T-cell (primary cell): ENCODE data around the gene CCDC88C. TPM values are rescaled to one million over a fixed set of nuclear protein-coding genes. Genes with fewer than 3 reads are reported as not detected.

Experiments used
- ATAC-seq, 4 experiments: fragments of 200-7000 bp in 3 of 4; fragments of 150-1000 bp in 1 of 4; cut with Tn5 transposase; replicated peaks in 1 of 4; 1 replicate in 3 of 4; 2 replicates in 1 of 4; pipeline ENCODE4 v1.10.0; 2021; ENCODE audit warnings: moderate library complexity in 3 of 4, mild to moderate bottlenecking in 2 of 4, moderate number of reproducible peaks in 1 of 4
- CTCF ChIA-PET, 2 donors: fragments of 300-600 bp; sonication (Branson Sonifier 250); formaldehyde crosslinking; loops; one replicate each; lab custom pipeline; 2022; ENCODE audit warnings: antibody characterized with exemption in 2 of 2; lab: Charles Lee
- POLR2A ChIA-PET, 2 donors: fragments of 300-600 bp; sonication (Branson Sonifier 250); formaldehyde crosslinking; loops; one replicate each; lab custom pipeline; 2022; ENCODE audit warnings: antibody characterized with exemption in 2 of 2; lab: Charles Lee
- DNase-seq, 35 experiments: peaks; one replicate each; pipeline versions ENCODE4 v3.0.0 to v3.0.0-alpha.2; 2013 to 2023
- H3K27ac ChIP-seq: one replicate; pipeline ENCODE4 v1.5.1; 2013; ENCODE audit warnings: low read length
- H3K27me3 ChIP-seq, 2 experiments: replicated peaks in 1 of 2; 1 replicate in 1 of 2; 2 replicates in 1 of 2; pipeline versions ENCODE4 v1.6.1 to v1.7.0; 2013; ENCODE audit warnings: low read length in 1 of 2, mixed read lengths in 1 of 2; ENCODE audit not compliant: control insufficient read depth in 2 of 2, insufficient read depth in 2 of 2; ENCODE audit errors: extremely low read depth in 1 of 2
- H3K36me3 ChIP-seq, 2 donors: 1 replicate in 1 of 2; 2 replicates in 1 of 2; pipeline versions ENCODE4 v1.6.1 to v1.7.0; 2013; ENCODE audit warnings: low read length in 1 of 2; ENCODE audit not compliant: control insufficient read depth in 2 of 2, insufficient read depth in 1 of 2; ENCODE audit errors: extremely low read depth in 1 of 2
- H3K4me1 ChIP-seq, 2 experiments: 1 replicate in 1 of 2; 2 replicates in 1 of 2; pipeline versions ENCODE4 v1.6.1 to v1.7.0; 2013; ENCODE audit warnings: low read length in 2 of 2, mixed read lengths in 1 of 2; ENCODE audit not compliant: insufficient read depth in 2 of 2, control insufficient read depth in 1 of 2; ENCODE audit errors: extremely low read depth in 1 of 2
- H3K4me3 ChIP-seq, 2 donors: 1 replicate in 1 of 2; 2 replicates in 1 of 2; pipeline versions ENCODE4 v1.5.1 to v1.7.0; 2013; ENCODE audit warnings: mild to moderate bottlenecking in 2 of 2, low read length in 1 of 2, moderate library complexity in 1 of 2; ENCODE audit not compliant: control insufficient read depth in 1 of 2; ENCODE audit errors: extremely low read depth in 1 of 2
- H3K9me3 ChIP-seq: 2 replicates; pipeline ENCODE4 v1.7.0; 2013
- H3K27ac Mint-ChIP-seq, 2 donors: one replicate each; pipeline ENCODE4 v1.8.0; 2020 to 2021; ENCODE audit warnings: mild to moderate bottlenecking in 2 of 2, mixed read lengths in 2 of 2
- H3K27me3 Mint-ChIP-seq, 2 donors: one replicate each; pipeline ENCODE4 v1.8.0; 2021 to 2022; ENCODE audit warnings: mixed read lengths in 2 of 2
- H3K36me3 Mint-ChIP-seq: one replicate; pipeline ENCODE4 v1.8.0; 2021; ENCODE audit warnings: mixed read lengths
- H3K4me1 Mint-ChIP-seq, 3 donors: one replicate each; pipeline ENCODE4 v1.8.0; 2020 to 2022; ENCODE audit warnings: mixed read lengths in 3 of 3, mild to moderate bottlenecking in 1 of 3
- H3K4me3 Mint-ChIP-seq, 3 donors: one replicate each; pipeline ENCODE4 v1.8.0; 2020 to 2022; ENCODE audit warnings: mild to moderate bottlenecking in 3 of 3, mixed read lengths in 3 of 3, moderate library complexity in 3 of 3
- H3K9me3 Mint-ChIP-seq, 3 donors: one replicate each; pipeline ENCODE4 v1.8.0; 2020 to 2022; ENCODE audit warnings: mixed read lengths in 3 of 3
- WGBS: methylation state at CpG from one replicate; pipeline ENCODE4 v1.1.5; 2013; ENCODE audit warnings: missing lambda C conversion rate; ENCODE audit not compliant: insufficient coverage; 5-methylcytosine and 5-hydroxymethylcytosine counted together
- total RNA-seq, 35 experiments: library from RNA in 6 of 35; stranded (reverse) in 6 of 35; fragments of 120-200 nt in 1 of 35; gene quantifications; one replicate each; pipeline versions ENCODE4 v1.2.1 to v1.2.4 and lab custom pipeline; 2013 to 2026

Gene CCDC88C
- total RNA-seq, 5 donors from 2014 or later (not counting 1 experiment from before 2014, with no cell fraction given), result 260 to 368 (median 275) TPM

GRCh38 chr14:91415794-91416743 lies 1.6 kb downstream of the CCDC88C start:
- no peaks in the 10 kb centered on the region for H3K9me3 Mint-ChIP-seq
- Histone ChIP-seq H3K27ac (peak overlapping the region; percentile 92), H3K27me3 (no peaks in the 10 kb centered on the region), H3K36me3 (peaks cover 0 to 21% of the 10 kb centered on the region in 2 donors), H3K4me3 (peak overlapping the region; percentile 84 to 99), H3K9me3 (no peaks in the 10 kb centered on the region), H3K4me1 (peaks cover 38 to 60% of the 10 kb centered on the region in 2 experiments)
- peak overlapping the region; percentile 96 to 100 for H3K27ac Mint-ChIP-seq
- DNase-seq (peak in 34 of 35 experiments; percentile 57 to 89 (median 72)), ATAC-seq (peak; percentile 52 to 67 (median 58))
- no peaks in the 10 kb centered on the region for H3K27me3 Mint-ChIP-seq
- H3K36me3 Mint-ChIP-seq, result peaks cover 31% of the 10 kb centered on the region
- H3K4me1 Mint-ChIP-seq, result peaks cover 51 to 62% (median 62%) of the 10 kb centered on the region in 3 donors
- ChIA-PET CTCF (interaction anchor here (0.6 to 2.2 kb wide), 20 partner anchors 11 to 153 kb away, joined by 3 to 32 read pairs (median 6); no protein-coding TSS in a partner anchor), POLR2A (interaction anchor here (0.6 to 1.6 kb wide), 14 partner anchors 10 to 495 kb away, joined by 3 to 16 read pairs (median 4); no protein-coding TSS in a partner anchor)
- H3K4me3 Mint-ChIP-seq, result peak overlapping the region; percentile 97 to 100 (median 98)
- WGBS, result 1% methylated on average over 12 of the region's 18 CpGs

GRCh38 chr14:91414475-91414833 lies 3.2 kb downstream of the CCDC88C start:
- 19% methylated on average over 2 of the region's 3 CpGs for WGBS
- peak overlapping the region; percentile 84 to 99 for H3K4me3 ChIP-seq
- H3K27ac Mint-ChIP-seq, result peak overlapping the region; percentile 96 to 100
- no peaks in the 10 kb centered on the region for H3K27me3 Mint-ChIP-seq
- no peaks in the 10 kb centered on the region for H3K27me3 ChIP-seq
- H3K36me3 ChIP-seq, result peaks cover 0 to 35% of the 10 kb centered on the region in 2 donors
- DNase-seq (no peak), ATAC-seq (no peak)
- H3K9me3 Mint-ChIP-seq, result no peaks in the 10 kb centered on the region
- ChIA-PET POLR2A (interaction anchor here in 1 of 2 donors (0.6 to 1.7 kb wide), 4 partner anchors 10 to 91 kb away, joined by 4 to 16 read pairs (median 5); no protein-coding TSS in a partner anchor), CTCF (interaction anchor here in 1 of 2 donors (0.6 to 2.2 kb wide), 5 partner anchors 19 to 99 kb away, joined by 3 to 32 read pairs (median 8); no protein-coding TSS in a partner anchor)
- peaks cover 43% of the 10 kb centered on the region for H3K36me3 Mint-ChIP-seq
- H3K4me3 Mint-ChIP-seq, result peak overlapping the region; percentile 97 to 100 (median 98)
- peaks cover 51 to 75% of the 10 kb centered on the region in 2 experiments for H3K4me1 ChIP-seq
- H3K27ac ChIP-seq, result peak overlapping the region; percentile 92
- H3K4me1 Mint-ChIP-seq, result peaks cover 65 to 77% (median 74%) of the 10 kb centered on the region in 3 donors
- H3K9me3 ChIP-seq, result no peaks in the 10 kb centered on the region

GRCh38 chr14:91413547-91414474 lies 3.8 kb downstream of the CCDC88C start:
- no peaks in the 10 kb centered on the region for H3K9me3 ChIP-seq
- Mint-ChIP-seq H3K27ac (peak overlapping the region; percentile 96 to 100), H3K4me3 (peak overlapping the region; percentile 97 to 100 (median 98)), H3K4me1 (peaks cover 63 to 75% (median 71%) of the 10 kb centered on the region in 3 donors), H3K9me3 (no peaks in the 10 kb centered on the region), H3K27me3 (no peaks in the 10 kb centered on the region), H3K36me3 (peaks cover 45% of the 10 kb centered on the region)
- peaks cover 51 to 75% of the 10 kb centered on the region in 2 experiments for H3K4me1 ChIP-seq
- H3K27me3 ChIP-seq, result no peaks in the 10 kb centered on the region
- 31% methylated on average over 6 of the region's 11 CpGs for WGBS
- H3K4me3 ChIP-seq, result peak overlapping the region; percentile 84 to 99
- ChIA-PET POLR2A (interaction anchor here (0.6 to 1.7 kb wide), 10 partner anchors 10 to 671 kb away, joined by 3 to 8 read pairs (median 4); no protein-coding TSS in a partner anchor), CTCF (interaction anchor here in 1 of 2 donors (1.1 to 1.4 kb wide), 3 partner anchors 14 to 90 kb away, joined by 3 to 5 read pairs (median 4); no protein-coding TSS in a partner anchor)
- peak in 28 of 35 experiments; percentile 28 to 76 (median 46) for DNase-seq
- ATAC-seq, result no peak
- peaks cover 0 to 35% of the 10 kb centered on the region in 2 donors for H3K36me3 ChIP-seq
- peak overlapping the region; percentile 92 for H3K27ac ChIP-seq

- peaks cover 53% of the 10 kb centered on the region for H3K36me3 Mint-ChIP-seq
- DNase-seq, result peak in 1 of 35 experiments; percentile 45
- CTCF ChIA-PET, result interaction anchor here in 1 of 2 donors (0.9 to 1.4 kb wide), 5 partner anchors 13 to 89 kb away, joined by 3 to 5 read pairs (median 4); no protein-coding TSS in a partner anchor
Measured at GRCh38 chr14:91412939-91413338, 4.7 kb downstream of the CCDC88C start.

GRCh38 chr14:91410771-91411536 lies 6.7 kb downstream of the CCDC88C start:
- 19% methylated on average over 8 of the region's 12 CpGs for WGBS
- Mint-ChIP-seq H3K36me3 (peaks cover 60% of the 10 kb centered on the region), H3K27ac (peak overlapping the region; percentile 94 to 98), H3K4me3 (peak overlapping the region; percentile 73 to 81 (median 80)), H3K9me3 (no peaks in the 10 kb centered on the region), H3K27me3 (no peaks in the 10 kb centered on the region), H3K4me1 (peaks cover 89 to 94% (median 92%) of the 10 kb centered on the region in 3 donors)
- Histone ChIP-seq H3K4me3 (peak overlapping the region; percentile 15 to 35), H3K27me3 (no peaks in the 10 kb centered on the region), H3K36me3 (peaks cover 11 to 56% of the 10 kb centered on the region in 2 donors), H3K27ac (peak overlapping the region; percentile 95), H3K4me1 (peaks cover 77 to 95% of the 10 kb centered on the region in 2 experiments), H3K9me3 (no peaks in the 10 kb centered on the region)
- ATAC-seq (peak in 2 of 4 experiments; percentile 5 to 10), DNase-seq (peak in 1 of 35 experiments; percentile 50)
- ChIA-PET CTCF (interaction anchor here (0.5 to 1.6 kb wide), 6 partner anchors 37 to 611 kb away, joined by 4 to 7 read pairs (median 4); no protein-coding TSS in a partner anchor), POLR2A (interaction anchor here (0.6 kb wide), 2 partner anchors 8 kb away, joined by 3 read pairs; no protein-coding TSS in a partner anchor)

More at GRCh38 chr14:91412939-91413338, 4.7 kb downstream of the CCDC88C start:
- 40% methylated on average over 2 of the region's 5 CpGs for WGBS
- Mint-ChIP-seq H3K9me3 (no peaks in the 10 kb centered on the region), H3K4me1 (peaks cover 69 to 81% (median 77%) of the 10 kb centered on the region in 3 donors), H3K27me3 (no peaks in the 10 kb centered on the region), H3K4me3 (peak overlapping the region; percentile 97 to 100 (median 98)), H3K27ac (peak overlapping the region; percentile 96 to 100)
- Histone ChIP-seq H3K9me3 (no peaks in the 10 kb centered on the region), H3K27me3 (no peaks in the 10 kb centered on the region), H3K4me3 (peak overlapping the region in 1 of 2 donors; percentile 84), H3K27ac (peak overlapping the region; percentile 92), H3K36me3 (peaks cover 0 to 37% of the 10 kb centered on the region in 2 donors), H3K4me1 (peaks cover 58 to 76% of the 10 kb centered on the region in 2 experiments)
- POLR2A ChIA-PET, result interaction anchor here (0.6 to 1.7 kb wide), 6 partner anchors 9 to 672 kb away, joined by 3 to 8 read pairs (median 4); no protein-coding TSS in a partner anchor
- ATAC-seq, result no peak
